GM12801 (cell line): ENCODE results near the gene APAF1.

Experiments
- TF ChIP-seq, protein P1 (sequence below): IDR thresholded peaks from one replicate; pipeline ENCODE4 v1.5.1; 2011; ENCODE audit warnings: control low read depth; ENCODE audit not compliant: insufficient read length; ENCODE audit errors: extremely low read depth

APAF1 gene

DNA sequence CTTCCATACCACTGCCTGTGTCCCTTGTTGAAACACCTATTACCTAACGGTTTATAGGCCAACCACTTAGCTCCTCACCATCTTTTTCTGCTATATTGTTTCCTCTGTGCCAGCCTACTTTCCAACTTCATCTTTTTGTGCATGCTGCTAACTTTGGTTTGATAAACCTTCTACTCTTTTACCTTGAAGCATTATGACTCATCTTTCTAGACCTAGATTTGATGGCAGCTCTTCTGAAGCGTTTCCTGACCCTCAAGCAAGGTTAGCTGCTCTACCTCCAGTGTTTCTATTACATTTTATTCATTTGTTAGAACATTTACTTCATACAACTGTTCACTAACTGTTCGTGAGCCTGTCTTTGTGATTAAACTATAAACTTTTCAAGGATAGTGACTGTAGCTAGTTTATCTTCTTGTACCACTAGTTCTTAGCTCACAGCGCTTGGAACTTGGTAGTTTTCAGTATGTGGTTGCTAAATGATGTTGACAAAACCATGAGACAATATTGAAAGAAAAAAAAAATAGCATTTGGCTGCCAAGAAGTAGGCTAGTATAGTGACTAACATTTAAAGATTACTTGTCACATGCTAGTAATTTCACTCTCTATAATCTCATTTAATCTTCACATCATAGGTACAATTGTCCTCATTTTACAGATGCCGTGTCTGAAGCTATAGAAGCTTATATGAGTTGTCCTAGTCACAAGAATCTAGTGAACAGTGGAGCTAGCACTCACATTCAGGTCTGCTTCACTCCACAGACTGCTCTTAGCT lies 79.5 kb downstream of the APAF1 start:
- TF ChIP-seq, protein P1, sequence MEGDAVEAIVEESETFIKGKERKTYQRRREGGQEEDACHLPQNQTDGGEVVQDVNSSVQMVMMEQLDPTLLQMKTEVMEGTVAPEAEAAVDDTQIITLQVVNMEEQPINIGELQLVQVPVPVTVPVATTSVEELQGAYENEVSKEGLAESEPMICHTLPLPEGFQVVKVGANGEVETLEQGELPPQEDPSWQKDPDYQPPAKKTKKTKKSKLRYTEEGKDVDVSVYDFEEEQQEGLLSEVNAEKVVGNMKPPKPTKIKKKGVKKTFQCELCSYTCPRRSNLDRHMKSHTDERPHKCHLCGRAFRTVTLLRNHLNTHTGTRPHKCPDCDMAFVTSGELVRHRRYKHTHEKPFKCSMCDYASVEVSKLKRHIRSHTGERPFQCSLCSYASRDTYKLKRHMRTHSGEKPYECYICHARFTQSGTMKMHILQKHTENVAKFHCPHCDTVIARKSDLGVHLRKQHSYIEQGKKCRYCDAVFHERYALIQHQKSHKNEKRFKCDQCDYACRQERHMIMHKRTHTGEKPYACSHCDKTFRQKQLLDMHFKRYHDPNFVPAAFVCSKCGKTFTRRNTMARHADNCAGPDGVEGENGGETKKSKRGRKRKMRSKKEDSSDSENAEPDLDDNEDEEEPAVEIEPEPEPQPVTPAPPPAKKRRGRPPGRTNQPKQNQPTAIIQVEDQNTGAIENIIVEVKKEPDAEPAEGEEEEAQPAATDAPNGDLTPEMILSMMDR = no peak

DNA sequence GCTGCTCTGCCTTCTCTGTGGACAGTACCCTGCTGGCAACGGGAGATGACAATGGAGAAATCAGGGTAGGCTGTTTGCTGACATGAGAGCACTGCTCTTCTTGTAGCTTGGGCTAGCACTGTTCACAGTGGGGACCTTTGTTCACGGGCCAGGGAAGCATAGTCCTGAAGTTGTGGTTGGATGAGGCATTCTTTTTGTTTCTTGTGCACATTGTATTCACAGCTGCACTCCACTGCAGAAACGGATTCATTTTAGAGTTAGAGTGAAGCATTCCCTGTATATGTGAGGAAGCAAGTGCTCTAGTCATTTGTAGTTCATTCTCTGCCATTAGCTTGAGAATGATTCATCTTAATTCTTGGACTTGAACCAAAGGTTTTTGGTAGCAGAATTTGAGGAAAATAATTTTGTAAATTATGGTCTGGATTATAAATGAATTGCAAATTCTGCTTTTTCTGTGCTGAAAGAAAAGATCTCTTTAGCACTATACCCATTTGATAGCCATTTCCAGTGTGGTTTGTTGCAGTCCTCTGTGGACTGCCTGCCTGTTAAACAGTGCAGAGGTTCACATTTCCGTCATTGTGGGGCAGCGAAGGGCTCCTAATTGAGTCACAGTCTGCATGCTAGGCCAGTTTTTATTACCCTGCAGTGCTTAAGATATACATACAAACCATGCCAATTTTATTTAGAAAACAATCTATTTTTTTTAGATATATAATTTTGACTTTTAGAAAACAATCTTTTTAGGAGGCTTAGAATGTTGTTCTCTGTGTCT lies 80.6 kb downstream of the APAF1 start:
- TF ChIP-seq, protein P1 = no peak

DNA sequence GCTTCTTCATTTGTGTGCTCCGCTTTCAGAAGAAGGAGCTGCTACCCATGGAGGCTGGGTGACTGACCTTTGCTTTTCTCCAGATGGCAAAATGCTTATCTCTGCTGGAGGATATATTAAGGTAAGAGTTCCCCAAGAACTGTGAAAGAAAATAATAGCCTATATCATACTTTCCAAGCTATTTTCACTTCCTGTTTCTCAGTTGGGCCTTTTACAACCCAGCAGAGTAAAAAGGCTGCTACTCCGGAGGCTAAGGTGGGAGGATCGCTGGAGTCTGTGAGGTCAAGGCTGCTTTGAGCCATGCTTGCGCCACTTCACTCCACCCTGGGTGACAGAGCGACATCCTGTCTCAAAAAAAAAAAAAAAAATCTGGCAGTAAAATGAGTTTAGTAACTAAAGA lies 82.1 kb downstream of the APAF1 start:
- TF ChIP-seq, protein P1 = no peak

DNA sequence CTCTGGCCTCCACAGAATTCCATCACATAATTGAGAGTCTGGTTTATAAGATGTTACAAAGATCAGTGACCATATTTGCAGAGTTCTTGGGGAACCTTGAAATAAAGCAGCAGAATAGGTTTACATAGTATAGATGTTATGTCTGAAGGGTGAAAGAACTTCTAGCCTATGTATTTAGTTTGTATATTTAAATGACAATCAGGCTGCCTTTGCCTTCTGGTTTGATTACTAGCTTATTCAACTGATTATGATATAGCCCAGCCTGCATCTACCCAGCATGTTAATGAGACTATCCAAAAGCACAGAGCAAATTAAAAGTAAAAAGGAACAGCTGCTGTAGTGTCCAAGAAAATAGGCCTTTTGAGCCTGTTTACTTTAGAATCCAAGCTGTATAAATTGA lies 85.3 kb downstream of the APAF1 start:
- TF ChIP-seq, protein P1 = no peak

DNA sequence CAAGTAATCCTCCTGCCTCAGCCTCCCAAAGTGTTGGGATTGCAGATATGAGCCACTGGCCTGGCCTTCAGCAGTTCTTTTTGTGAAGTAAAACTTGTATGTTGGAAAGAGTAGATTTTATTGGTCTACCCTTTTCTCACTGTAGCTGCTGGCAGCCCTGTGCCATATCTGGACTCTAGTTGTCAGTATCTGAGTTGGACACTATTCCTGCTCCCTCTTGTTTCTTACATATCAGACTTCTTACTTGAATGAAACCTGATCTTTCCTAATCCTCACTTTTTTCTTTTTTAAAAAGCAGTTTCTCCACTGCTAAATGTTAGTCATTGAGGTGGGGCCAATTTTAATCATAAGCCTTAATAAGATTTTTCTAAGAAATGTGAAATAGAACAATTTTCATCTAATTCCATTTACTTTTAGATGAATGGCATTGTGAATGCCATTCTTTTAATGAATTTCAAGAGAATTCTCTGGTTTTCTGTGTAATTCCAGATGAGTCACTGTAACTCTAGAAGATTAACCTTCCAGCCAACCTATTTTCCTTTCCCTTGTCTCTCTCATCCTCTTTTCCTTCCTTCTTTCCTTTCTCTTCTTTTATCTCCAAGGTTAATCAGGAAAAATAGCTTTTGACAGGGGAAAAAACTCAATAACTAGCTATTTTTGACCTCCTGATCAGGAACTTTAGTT lies 88.7 kb downstream of the APAF1 start:
- TF ChIP-seq, protein P1 = no peak

DNA sequence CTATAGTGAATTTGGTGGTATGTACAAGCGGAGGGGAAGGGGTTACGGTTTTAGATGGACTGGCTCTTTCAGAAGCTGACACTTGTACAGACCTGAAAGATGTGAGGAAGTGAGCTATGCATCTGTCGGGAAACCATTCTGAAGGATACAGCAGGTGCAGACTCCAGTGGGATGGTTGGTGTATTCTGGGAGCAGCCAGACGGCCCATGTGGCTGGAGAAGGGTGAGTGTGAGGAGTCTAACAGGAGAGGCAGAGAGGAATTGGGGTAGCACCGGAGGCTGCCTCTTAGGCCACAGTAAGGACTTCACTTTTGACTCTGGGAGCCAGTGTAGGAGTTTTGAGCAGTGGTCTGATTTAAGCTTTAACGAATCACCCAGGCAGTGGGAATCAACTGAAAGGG lies 90.7 kb downstream of the APAF1 start:
- TF ChIP-seq, protein P1 = no peak

DNA sequence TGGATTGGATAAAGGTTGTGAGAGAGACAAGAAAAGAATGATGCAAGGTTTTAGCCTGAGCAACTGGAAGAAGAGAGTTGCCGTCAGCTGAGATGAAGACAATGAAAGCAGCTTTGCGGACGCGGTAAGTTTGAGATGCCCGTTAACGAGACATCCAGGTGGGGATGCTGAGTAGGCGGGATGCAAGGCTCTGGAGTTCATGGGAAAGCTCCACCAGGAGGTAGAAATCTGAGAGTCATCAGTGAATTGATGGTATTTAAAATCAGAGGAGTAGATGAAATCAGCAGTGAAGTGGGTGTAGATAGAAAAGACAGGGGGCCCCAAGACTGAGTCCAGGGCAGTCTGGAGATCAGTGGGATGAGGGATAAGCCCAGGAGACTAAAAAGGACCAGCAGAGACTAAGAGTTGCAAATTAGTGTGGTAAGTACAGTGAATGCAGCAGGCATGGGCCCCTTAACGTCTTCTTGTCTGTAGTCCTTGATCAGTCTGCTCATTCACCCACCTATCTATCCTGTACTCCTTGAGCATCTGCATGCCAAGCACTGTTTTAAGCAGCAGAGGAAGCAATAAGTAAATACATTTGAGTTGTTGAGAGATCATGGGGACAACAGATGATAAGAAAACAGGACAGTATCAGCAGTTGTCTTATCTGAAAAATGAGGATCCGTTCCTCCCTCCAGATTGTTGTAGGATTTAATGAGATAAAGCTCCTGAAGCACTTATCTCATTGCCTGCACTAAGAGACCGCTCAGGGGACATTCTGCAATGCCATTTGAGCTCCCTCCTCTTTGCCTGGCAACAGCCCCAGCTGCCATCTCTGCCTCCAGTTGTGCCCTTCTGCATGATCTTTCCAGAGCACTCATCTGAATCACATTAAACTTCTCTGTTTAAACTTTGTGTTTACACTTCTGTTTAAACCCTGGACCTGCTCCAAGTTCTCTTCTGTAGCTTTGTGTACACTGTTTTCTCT lies 91.5 kb downstream of the APAF1 start:
- TF ChIP-seq, protein P1 = no peak
